GM12872 (cell line): ENCODE results near the gene CTSD.

Experiments
- TF ChIP-seq, protein P1 (sequence below): IDR thresholded peaks from 3 replicates; pipeline ENCODE4 v1.5.1; 2011; ENCODE audit warnings: low read depth, mild to moderate bottlenecking, low read length, moderate library complexity; ENCODE audit not compliant: insufficient read depth

Gene CTSD

DNA sequence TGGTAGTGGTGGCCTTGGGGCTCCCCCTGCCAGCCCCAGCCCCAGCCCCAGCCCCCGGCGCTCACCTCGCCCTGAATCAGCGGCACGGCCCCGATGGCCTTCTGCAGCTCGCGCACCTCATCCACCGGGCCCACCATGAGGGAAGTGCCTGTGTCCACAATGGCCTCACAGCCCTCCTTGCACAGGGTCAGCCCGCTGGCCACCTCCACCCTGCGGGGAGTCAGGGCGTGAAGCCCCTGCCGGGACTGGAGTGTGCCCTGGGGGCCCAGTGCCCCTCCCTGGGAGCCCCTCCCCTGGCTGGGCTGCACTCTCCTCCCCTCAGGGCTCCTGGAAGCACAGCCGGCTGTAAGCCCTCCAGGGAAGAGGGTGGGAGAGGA, 9.8 kb downstream of the CTSD start:
- TF ChIP-seq, protein P1, sequence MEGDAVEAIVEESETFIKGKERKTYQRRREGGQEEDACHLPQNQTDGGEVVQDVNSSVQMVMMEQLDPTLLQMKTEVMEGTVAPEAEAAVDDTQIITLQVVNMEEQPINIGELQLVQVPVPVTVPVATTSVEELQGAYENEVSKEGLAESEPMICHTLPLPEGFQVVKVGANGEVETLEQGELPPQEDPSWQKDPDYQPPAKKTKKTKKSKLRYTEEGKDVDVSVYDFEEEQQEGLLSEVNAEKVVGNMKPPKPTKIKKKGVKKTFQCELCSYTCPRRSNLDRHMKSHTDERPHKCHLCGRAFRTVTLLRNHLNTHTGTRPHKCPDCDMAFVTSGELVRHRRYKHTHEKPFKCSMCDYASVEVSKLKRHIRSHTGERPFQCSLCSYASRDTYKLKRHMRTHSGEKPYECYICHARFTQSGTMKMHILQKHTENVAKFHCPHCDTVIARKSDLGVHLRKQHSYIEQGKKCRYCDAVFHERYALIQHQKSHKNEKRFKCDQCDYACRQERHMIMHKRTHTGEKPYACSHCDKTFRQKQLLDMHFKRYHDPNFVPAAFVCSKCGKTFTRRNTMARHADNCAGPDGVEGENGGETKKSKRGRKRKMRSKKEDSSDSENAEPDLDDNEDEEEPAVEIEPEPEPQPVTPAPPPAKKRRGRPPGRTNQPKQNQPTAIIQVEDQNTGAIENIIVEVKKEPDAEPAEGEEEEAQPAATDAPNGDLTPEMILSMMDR: no peak

DNA sequence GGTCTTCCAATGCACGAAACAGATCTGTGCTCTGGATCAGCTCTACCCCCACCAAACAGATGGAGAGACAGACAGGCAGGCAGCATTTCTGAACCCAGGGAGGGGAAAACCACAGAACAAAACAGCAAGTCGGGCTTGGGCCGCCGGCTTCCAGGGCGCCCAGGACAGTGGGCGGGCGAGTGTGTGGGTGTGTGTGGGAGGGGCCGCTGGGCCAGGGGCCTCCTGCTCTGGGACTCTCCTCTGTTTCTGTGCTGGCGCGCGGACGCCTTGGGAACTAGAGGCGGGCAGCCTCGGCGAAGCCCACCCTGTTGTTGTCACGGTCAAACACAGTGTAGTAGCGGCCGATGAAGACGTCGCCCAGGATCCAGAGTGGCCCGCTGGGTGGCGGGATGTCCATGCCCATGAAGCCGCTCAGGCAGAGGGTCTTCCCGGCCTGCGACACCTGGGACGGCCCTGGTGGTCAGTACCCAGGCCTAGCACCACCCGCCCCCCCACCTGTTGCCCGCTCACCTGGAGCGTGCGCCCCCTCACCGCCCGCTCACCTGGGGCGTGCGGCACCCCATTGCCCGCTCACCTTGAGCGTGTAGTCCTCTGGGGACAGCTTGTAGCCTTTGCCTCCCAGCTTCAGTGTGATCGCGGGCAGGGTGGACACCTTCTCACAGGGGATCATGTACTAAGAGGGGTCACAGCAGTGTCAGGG, 10.3 kb downstream of the CTSD start:
- TF ChIP-seq, protein P1: no peak

DNA sequence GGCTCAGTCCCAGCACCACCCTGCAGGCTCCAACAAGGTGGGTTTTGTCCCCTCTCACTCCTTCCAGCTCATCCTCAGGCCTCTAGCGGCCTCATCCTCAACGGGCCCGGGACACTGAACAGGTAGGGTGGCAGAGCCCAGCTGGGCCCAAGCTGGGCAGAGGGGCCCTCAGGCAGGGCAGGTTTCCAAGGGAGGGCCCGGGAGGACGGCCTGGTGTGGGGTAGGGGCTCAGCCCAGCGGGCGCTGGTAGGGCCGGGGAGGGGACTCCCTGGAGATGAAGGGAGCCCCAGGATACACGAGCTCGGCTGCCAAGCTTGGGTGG, 10.9 kb downstream of the CTSD start:
- TF ChIP-seq, protein P1: no peak

DNA sequence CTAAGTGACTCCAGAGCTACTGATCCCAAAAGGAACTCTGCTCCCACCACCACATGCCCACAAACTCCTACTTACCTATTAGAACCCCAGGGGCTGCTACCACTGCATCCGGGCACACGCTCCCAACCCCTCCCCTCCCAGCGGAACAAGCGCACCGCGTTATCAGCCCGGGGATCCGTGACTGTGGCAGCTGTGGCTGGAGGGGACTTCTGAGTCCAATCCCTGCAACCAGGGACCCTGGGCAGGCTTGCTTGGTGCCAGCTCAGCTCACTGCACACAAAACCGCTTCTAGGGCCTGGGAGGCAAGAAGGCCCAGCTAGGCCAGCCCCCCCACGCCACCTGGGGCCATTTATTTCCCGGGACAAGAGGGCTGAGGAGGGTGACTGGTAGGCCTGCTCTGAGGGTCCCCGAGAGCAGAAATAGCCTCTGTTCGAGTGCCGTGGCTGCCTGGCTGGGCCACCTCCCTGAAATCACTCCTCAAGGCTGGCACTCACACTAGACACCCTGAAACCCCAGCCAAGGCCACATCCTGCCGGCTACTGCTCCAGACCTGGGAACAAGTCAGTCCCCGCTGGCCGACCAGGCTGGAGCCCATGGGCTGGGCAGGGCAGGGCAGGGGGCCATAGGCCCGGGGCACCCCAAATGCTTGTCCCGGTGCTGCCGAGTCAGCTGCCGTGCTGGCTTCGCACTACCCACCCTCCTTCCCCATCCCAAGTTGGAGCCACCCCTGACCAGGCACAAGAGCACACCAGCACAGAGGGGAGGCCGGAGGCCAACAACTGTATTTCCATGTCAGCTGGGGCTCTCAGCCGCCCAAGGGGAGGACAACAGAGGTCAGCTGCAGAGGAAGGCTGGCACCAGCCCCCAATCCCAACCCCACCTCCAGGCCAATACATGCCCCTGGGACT, 11.5 kb downstream of the CTSD start:
- TF ChIP-seq, protein P1: no peak

DNA sequence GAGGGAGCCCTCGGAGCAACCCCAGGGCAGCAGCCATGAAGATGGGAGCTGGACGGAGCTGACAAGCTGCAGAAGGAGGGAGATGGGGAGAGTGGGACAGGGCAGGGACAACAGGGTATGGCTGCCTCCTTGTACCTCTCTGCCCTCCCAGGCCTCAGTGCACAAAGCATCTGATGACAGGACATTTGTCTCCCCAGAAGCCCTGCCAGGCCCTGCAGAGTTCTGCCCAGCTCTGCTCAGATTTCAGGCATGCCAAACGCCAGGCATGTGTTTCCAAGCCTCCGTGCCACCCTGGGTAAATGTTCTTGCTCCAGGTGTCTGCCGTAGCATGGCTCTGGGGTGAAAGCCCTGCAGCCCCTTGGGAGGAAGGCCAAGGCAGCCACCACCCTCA, 12.2 kb downstream of the CTSD start:
- TF ChIP-seq, protein P1: no peak

DNA sequence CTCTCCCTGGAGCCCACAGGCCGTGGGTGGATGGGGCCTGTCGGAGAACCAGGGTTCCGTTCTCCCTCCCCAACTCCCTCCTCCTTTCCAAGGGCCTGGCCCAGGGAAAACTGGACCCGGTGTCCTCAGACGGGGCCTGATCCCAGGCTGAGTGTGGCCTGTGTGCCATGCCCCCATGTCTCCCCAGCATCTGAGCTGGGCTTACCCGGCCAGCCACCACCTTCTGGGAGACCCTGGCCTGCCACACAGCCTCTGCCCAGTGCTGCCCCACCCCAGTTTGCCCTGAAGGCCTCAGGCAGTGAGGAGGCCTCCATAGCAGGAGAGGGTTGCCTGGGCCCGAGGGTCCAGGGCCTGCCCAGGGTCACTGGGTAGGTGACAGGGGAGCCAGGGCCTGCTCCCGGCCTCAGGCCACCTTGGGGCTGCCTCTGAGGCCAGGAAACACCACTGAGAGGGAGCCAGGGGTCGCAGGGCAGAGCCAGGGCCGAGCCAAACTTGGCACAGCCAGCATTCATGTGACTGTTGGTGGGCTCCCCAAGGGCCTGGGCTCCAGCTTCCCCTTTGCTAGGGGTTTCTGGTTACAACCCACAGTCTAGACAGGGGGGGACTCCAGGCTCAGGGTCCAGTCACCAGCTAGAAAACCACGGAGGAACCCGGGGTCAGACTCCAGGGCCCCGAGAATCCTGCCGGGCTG, 12.7 kb downstream of the CTSD start:
- TF ChIP-seq, protein P1: no peak

DNA sequence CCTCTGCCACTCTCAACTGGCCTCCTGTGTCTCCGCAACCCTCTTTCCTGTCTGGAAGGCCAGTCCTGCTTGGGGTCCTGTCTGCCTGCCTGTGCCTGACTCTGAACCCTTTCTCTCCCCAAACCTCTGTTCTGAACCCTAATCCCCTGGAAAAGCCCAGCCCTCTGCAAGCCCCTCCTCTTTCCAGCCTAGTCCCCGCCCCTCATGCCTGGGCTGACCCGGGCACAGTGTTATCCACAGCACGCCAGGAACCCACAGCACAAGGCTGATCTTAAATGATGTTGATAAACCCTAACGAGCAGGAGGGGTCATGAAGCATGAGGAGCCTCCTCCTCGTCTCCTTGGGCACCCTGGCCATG, 13.3 kb downstream of the CTSD start, which contains the start of gene IFITM10:
TSS of gene IFITM10 (minus strand) at position 115 of the 359 bp plus-strand sequence. CDS start 153 bp downstream, outside the sequence.
- TF ChIP-seq, protein P1: no peak
